CD4-positive, alpha-beta T cell treated with Interleukin-21 for 1 hour (primary cell): Measurements from ENCODE around the gene NAIF1.
"Not testable (repeated sequence)": the region's sequence is repeated elsewhere in the genome, so short reads cannot be mapped to it uniquely, and the experiment has no call there.

Source experiments
- DNase-seq: peaks from one replicate; pipeline ENCODE4 v3.0.0-alpha.2; 2020

NAIF1 gene

DNA sequence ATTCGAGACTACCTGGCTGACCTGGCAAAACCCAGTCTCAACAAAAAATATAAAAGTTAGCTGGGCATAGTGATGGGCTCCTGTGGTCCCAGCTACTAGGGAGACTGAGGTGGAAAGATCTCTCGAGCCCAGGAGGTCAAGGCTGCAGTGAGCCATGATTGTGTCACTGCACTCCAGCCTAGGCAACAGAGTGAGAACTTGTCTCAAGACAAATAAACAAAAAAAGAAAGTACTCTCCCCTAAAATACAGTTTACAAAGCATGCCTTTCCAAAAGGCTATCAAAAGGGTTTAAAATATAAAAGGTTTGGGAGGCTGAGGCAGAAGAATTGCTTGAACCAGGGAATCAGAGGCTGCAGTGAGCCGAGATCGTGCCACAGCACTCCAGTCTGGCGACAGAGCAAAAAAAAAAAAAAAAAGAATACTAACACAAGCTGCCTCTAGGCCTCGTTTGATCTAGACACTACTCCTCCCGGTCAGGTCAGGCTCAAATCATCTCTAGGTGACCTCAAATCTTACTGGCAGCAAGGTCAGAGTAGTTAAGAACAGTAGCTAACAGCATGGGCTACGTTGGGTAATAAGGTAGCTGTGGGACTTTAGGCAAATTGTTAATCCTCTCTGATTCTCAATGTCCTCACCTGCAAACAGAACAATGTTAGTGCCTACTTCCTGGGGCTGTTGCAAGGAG is 9.3 kb downstream of the NAIF1 start:
- no peak for DNase-seq

- DNase-seq, result no peak
Observed at GRCh38 chr9:128056887-128057723, 10.0 kb downstream of the NAIF1 start.

- DNase-seq, result no peak
Observed at GRCh38 chr9:128056086-128056485, 11.0 kb downstream of the NAIF1 start.

DNA sequence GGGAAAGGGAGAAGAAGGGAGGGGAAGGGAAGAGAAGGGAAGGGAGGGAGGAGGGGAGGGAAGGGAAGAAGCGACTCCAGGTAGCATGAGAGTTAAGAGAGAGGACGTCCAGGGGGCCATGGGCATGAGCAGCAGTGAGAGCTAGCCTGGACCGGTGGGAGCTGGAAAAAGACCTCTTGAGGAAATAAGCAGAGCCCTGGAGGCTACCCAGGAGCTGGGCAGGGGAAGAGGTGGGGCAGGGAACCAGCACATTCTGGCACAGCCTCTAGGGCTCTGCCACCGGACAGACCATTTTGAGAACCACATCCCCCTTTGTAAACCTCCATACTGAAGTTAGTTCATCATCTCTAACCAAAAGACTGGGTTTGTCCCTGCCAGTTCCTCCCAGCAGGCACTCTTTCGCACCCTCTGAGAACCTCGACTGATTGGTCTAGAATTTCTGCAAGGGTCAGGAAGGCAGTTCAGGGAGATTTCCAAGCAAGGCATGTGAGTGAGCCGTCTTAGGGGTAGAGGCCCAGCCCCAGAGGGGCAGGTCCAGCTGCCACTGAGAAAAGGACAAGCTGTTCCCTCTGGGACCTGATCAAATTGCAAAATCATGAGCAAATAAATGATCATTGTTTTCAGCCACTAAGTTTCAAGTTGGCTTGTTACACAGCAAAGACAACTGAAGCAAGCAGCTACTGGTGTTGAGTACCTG is 11.6 kb downstream of the NAIF1 start:
- no peak for DNase-seq

- DNase-seq, result no peak
Observed at GRCh38 chr9:128054087-128054486, 13.0 kb downstream of the NAIF1 start.

- DNase-seq, result no peak
Observed at GRCh38 chr9:128053560-128053959, 13.6 kb downstream of the NAIF1 start.

- no peak for DNase-seq
Observed at GRCh38 chr9:128051932-128052709, 15.0 kb downstream of the NAIF1 start.

DNA sequence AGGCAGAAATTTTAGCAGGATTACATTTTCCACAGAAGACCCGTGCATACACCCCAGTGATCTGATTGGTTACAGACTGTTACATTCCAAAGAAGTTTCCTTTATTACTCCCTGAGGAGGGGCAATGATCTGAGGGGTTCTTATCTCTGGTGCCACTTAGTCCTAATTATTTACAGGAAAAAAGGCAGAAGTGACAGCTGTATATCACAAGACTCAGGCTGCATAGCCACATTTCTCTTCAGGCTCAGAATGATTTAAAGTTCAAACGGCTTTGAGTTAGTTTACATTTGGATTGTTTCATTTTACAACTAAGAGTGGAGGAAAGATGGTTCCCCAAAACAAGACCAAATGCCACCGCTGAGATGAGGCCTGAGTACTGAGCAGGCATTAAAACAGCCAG is 17.3 kb downstream of the NAIF1 start:
- no peak for DNase-seq

GRCh38 chr9:128048663-128049062 is 18.5 kb downstream of the NAIF1 start:
- DNase-seq, result no peak

GRCh38 chr9:128047231-128047630 is 19.9 kb downstream of the NAIF1 start:
- no peak for DNase-seq

DNA sequence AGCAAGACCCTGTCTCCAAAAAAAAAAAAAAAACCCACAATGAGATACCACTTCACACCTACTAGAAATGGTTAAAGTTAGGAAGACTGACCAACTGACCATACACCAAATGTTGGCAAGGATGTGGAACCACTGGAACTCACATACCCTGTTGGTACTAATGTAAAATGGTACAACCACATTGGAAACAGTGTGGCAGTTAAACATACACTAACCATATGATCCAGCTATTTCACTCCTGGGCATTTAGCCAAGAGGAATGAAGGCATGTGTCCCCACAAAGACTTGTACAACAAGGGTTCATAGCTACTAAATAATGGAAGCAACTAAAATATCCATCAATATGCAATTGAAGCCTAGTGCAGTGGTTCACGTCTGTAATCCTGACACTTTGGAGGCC is 21.3 kb downstream of the NAIF1 start:
- no peak for DNase-seq

- not testable (repeated sequence) for DNase-seq
Observed at GRCh38 chr9:128045409-128045808, 21.7 kb downstream of the NAIF1 start.

DNA sequence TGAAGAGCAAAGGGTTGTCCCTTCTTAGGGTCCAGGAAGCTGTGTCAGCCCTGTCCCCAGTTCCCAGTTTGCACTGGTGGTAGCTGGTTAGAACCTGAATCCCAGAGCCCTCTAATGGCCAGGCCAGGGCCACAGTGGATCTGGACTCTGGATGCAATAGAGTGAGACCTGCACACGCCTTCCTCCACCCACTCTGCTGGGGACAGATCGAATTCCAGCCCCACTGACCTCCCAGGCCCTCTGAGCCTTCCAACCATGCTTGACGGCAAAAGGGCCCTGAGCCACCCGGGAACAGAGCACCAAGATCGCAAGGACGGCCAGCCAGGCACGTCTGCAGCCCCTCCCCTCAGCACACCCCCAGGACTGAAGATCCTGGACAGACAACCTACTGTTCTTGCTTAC is 23.7 kb downstream of the NAIF1 start:
- no peak for DNase-seq

DNA sequence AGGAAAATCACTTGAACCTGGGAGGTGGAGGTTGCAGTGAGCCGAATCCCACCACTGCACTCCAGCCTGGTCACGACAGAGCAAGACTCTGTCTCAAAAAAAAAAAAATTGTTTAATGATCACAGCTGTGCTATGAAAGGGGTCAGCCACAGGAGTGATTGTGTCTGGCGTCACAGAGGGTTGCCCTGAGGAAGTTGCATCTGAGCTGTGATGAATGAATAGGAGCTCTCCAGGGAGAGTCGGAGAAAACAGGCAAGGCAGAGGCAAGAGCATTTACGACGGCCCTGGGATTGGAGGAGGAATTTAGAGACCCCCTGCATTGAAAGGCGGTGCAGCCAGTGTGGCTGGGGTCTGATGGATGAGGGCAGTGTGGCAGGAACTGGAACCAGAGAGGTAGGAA is 25.1 kb downstream of the NAIF1 start:
- DNase-seq, result no peak

GRCh38 chr9:128040783-128041182 is 26.3 kb downstream of the NAIF1 start:
- not testable (repeated sequence) for DNase-seq

GRCh38 chr9:128036522-128036921 is 30.6 kb downstream of the NAIF1 start:
- not testable (repeated sequence) for DNase-seq

DNA sequence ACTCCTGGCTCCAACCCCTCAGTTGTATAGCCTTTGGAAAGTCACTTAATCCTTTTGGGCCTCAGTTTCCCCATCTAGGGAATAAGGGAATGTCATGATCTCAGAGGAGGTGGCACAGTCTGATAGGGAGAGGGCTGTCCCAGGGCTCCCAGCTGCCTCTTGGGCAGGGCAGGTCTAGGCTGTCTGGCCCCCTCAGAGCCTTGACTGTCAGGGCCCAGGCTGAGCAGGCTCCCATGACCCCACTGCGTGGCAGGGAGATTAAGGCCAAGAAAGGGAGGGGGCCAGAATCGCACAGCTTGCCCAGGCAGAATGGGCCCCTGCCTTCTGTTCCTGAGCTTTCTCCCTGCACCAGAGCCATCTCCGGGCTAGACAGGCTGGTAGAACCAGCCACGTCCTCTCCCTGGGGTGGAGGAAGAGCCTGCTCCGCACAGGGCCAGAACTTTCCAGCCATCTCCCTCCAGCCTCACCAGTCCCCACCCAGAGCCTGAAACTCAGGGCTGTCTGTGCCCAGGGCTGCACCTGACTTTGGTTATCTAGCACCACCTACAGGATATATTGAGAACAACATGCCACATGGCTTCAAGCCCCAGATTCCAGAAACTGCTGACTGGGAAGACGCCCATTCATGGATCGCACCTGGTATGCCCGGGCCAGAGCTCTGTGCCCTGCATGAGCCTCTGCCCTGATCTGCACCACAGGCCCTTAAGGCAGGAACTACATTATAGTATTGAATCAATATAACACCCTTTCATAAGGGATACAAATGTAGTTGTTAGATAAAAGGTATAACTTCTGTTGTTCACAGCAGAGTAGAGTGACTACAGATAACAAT is 32.1 kb downstream of the NAIF1 start:
- peak; percentile 85 for DNase-seq

GRCh38 chr9:128033609-128034008 is 33.5 kb downstream of the NAIF1 start:
- no peak for DNase-seq

- DNase-seq, result no peak
Observed at GRCh38 chr9:128027705-128028104, 39.4 kb downstream of the NAIF1 start.

DNA sequence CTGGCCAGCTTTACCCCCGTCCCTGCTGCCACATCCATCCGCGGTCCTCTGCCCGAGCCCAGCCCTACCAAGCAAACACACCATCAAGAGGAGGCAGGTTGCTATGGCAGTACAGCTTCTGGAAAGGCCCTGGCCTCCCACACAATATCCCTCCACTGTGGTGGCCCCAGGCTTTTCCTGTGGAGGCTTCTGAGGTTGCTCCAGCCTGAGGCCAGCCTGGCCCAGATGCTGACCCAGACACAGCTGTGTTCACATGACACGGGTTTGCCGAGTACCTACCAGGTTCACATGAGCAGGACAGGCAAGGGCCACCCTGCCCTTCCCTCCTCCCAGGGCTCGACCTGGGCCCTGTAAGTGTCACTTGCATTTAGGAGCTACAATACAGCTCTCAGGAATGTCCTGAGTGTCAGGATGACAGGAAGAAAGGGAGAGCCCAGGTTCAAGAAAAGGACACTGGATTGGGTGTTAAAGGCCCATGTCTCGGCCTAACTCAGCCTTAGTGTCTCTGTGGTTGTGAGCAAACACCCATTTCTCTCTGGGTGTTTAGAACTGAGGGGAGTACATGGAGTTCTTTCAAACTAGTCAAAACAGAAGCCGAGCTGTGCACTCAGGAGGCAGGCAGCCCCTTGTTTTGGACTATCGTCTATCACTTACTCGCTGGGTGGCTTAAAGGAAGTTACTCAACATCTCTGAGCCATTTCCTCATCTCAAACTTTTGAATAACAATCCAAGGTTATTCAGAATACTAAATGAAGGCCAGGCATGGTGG is 40.2 kb downstream of the NAIF1 start:
- peak; percentile 63 for DNase-seq

- peak; percentile 91 for DNase-seq
Observed at GRCh38 chr9:128026255-128026772, 40.8 kb downstream of the NAIF1 start.
